IPS DF 4.7 (cell line): Measurements from ENCODE around the gene XRCC3.

Experiments
- DNase-seq: peaks from one replicate; pipeline ENCODE4 v3.0.0-alpha.2; 2013; ENCODE audit warnings: low spot score; ENCODE audit errors: extremely low read depth

XRCC3 gene

DNA sequence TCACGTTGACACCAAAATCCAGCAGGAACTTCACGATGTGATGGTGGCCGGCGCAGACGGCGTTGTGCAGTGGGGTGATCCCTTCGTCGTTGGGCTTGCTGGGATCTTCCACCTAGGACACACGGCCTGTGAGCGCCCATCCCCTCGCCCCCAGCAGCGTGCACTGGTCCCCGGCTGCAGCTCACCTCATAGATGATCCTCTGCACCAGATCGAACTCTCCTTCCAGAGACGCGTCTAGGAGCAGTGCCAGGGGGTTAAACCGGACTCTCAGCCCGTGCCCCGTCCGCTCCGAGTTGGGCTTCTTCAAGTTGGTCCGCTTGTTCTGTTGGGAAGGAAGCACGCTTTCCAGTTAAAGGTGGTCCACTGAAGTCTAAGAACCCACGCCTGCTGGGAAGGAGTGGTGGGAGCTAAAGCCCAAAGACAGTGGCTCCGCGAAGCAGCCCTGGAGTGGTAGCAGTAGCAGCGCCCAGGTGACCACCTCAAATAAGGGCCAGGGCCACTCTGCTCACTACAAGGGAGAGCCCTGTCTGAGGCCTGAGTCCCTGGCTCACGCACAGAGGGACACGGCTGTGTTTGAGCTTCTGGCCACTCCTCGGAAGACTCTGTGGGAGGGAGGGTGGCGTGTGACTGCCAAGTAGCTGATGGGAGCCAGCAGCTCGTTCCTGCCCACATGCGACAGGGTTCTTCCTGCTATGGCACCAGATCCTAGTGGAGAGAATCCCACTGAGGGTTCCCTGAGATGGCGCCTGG is 23.6 kb upstream of the XRCC3 start:
- DNase-seq = no peak

GRCh38 chr14:103738166-103738565 is 22.9 kb upstream of the XRCC3 start:
- DNase-seq = no peak

- DNase-seq = no peak
Observed at GRCh38 chr14:103737432-103738045, 22.3 kb upstream of the XRCC3 start.

DNA sequence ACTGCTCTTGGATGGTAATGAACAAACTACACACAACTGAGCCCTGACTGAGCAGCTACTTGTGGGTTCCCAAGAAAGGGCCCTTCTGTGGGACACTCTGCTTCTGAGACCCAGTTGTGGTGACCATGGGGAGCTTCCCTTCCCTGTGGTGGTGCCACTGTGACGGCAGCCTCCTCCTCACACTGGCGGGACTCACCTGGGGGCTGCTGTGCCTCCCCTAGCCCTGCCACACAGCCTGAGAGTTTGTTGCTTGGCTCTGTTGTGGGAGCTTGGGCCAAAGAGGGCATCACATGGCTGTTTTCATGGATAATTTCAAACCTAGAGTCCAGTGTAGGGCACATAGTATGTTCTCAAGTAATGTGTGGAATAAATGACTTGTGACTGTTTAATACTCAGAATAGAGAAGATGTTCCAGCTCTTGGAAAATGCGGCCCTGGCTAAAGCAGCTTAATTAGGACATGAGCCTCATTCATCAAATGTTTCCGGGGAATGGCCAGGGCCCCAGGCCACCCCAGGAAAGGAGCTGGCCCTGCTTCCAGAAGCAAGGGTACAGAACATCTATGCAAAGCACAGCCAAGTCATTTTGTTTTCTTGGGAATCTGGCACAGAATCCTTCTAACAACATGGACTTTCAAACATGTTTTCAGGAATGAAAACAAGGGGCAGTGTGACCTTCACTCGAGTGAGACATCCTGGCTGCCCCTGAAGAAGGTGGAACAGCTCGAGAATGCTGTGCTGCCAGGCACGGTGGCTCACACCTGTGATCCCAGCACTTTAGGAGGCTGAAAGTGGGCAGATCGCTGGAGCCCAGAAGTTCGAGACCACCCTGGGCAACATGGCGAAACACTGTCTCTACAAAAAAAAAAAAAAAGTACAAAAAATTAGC is 21.5 kb upstream of the XRCC3 start:
- no peak for DNase-seq

GRCh38 chr14:103735815-103736545 is 20.7 kb upstream of the XRCC3 start:
- DNase-seq = no peak

DNA sequence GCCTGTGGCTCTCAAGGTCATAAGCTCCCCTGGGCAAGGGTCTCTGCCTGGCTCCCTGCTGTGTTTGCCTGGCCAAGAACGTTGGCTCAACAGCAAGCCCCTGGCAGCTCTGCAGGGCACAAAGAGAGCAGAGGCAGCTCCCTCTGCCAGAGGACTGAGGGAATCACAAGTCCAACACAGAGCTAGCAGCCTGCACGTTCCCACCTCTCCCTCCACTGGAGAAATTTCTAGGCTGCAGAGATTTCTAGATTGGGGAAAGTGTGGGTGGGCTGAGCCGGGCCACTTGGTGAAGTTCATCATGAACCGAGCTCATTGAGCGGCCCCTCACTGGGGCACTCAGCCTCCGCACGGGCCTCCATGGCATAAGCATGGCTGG is 20.2 kb upstream of the XRCC3 start:
- DNase-seq = no peak

GRCh38 chr14:103735022-103735421 is 19.8 kb upstream of the XRCC3 start:
- no peak for DNase-seq

- DNase-seq = no peak
Observed at GRCh38 chr14:103734081-103734888, 19.0 kb upstream of the XRCC3 start.

DNA sequence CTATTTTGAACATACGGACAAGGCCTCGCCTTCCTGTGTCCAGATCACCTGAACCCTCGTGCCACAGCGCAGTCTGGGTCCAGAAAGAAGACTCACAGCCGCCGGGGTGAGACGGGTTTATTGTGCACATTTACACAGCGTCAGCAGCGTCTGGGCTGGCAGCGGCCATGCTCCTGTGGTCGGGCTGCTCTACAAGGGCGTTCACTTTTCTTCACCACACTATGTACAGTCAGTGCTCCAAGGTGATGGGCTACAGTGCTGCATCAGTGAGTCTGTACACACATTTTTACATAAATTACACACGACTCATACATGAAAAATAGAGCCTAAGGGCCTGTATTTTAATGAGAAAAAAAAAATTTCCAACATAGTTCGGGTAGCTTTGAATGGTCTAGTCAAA is 18.4 kb upstream of the XRCC3 start:
- DNase-seq = no peak

- no peak for DNase-seq
Observed at GRCh38 chr14:103732868-103733620, 17.8 kb upstream of the XRCC3 start.

- DNase-seq = no peak
Observed at GRCh38 chr14:103731916-103732867, 16.9 kb upstream of the XRCC3 start.

DNA sequence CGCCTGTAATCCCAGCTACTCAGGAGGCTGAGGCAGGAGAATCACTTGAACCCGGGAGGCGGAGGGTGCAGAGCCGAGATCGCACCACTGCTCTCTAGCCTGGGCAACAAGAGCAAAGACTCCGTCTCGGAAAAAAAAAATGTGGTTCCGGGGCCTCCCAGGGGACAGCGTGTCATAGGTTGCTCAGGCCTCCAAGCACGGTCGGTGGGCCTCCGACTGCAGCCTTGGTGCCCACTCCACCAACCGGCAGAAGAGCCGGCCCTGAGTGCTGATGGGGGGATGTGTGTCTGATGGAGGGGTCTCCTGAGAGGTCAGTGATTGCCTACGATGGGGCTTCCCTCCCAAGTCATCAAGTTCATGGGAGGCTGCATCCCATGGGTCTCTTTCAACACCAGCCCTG is 16.2 kb upstream of the XRCC3 start:
- no peak for DNase-seq

GRCh38 chr14:103730490-103731035 is 15.3 kb upstream of the XRCC3 start:
- no peak for DNase-seq

DNA sequence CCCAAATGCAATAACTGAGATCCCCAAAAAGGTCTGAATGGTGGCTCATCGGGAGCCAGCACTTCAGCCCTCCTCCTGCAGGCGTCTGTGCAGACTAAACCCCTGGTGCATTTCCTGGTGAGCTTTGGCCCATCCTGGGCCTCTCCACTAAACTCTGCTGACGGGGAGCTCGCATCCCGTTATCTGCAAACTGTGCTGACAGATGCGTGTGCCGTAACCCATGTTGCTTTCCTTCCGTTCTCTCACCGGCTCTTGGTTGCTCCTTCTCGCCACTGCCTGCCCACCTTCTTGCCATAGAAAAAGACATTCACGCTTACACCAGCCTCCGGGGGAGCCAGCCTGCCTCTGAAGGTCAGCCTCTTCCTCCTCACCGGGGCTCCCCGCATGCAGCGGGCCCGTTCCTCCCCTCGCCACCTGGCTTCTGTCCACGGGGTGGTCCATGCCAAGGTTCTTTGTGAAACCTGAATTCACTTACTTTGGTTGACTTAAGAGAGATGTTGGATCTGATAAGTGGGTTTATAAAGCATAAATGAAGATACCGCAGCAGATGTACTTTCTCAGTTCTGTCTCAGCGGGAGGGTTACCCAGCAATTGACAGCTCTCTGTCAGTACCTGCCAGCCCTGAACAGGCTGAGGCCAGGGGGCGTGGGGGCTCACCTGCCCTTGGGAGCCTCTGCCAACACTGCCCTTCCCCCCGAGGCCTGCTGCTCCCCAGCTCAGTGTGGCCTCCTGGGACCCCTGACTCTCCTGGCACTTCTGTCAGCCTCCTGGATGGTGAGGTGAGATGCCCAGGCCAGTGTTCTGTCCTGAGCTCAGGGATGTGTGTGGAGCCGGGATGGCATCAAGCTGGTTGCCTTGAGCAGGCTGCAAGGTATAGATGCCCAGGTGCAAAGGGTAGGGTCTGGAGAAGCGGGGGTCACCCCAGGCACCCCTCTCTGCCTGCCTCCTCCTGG is 14.5 kb upstream of the XRCC3 start:
- DNase-seq = no peak

GRCh38 chr14:103728721-103729120 is 13.5 kb upstream of the XRCC3 start:
- DNase-seq = no peak

DNA sequence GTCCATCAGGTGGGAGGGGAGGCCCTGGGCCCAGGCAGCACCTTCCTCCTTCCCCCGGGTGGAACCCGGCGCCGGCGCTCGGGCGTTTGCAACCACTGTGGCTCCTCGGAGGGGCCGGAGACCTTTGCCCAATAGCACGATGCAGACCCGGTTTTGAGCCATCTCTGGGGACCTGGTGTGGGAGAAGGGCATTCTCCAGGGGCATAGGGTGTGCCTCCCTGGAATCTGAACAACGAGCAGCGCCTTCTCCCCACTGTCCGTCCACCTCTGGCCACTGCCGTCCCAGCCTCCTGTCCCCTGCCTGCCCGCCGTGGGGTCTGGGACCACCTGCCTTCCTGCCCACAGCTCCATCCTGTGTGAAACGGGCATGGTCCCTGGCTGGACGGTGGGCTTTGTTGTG is 12.9 kb upstream of the XRCC3 start:
- no peak for DNase-seq

GRCh38 chr14:103727313-103727980 is 12.2 kb upstream of the XRCC3 start:
- DNase-seq = no peak
